ENCODE data around the gene LCLAT1. TPM values are rescaled to one million over a fixed set of nuclear protein-coding genes. Genes with fewer than 3 reads are reported as not detected.

Gene LCLAT1
- total RNA-seq, 2 experiments from 2014 or later, result 9.2 to 19.6 TPM

GRCh38 chr2:30663321-30663720 is 216.3 kb downstream of the LCLAT1 start:
- DNase-seq (ENCODE audit: low spot score), result no peak
- Histone ChIP-seq H4K20me1 (ENCODE audit: insufficient read depth, low read length) (no peaks in the 10 kb centered on the region), H3K79me2 (ENCODE audit: insufficient read depth, low read depth, low read length) (no peaks in the 10 kb centered on the region), H3K36me3 (ENCODE audit: insufficient read depth, low read length) (peaks cover 7% of the 10 kb centered on the region), H3K4me2 (ENCODE audit: low read length) (no peak overlapping the region), H3K9me3 (ENCODE audit: low read length) (peaks cover 27% of the 10 kb centered on the region; the same call in 1 of the 2 replicates), H3K4me3 (ENCODE audit: low read depth, low read length, poor library complexity, severe bottlenecking) (no peak overlapping the region), H2AFZ (ENCODE audit: low read length) (no peak overlapping the region), H3K27ac (ENCODE audit: low read depth, low read length, poor library complexity, severe bottlenecking) (no peak overlapping the region), H3K4me1 (ENCODE audit: insufficient read depth, low read length, poor library complexity, severe bottlenecking) (peaks cover 13% of the 10 kb centered on the region), H3K9me2 (ENCODE audit: insufficient read depth, low read length) (no peaks in the 10 kb centered on the region)
- intact Hi-C loops (cut with micrococcal nuclease; ENCODE audit: unreplicated experiment), result no loop called here
- no TSS peak for BruUV-seq (replicated peaks)
- ChIA-PET CTCF (ENCODE audit: unreplicated experiment) (no interaction called here), POLR2A (no interaction called here)
- TF ChIP-seq CTCF (conservative IDR thresholded peaks at IDR 0.05; ENCODE audit: low read length), result no peak
- no peak for TF ChIP-seq EZH2phosphoT487 (IDR thresholded peaks at IDR 0.05; ENCODE audit: borderline replicate concordance, low read depth, low read length)

GRCh38 chr2:30663806-30664205 is 216.8 kb downstream of the LCLAT1 start:
- intact Hi-C loops (cut with micrococcal nuclease; ENCODE audit: unreplicated experiment), result no loop called here
- Histone ChIP-seq H2AFZ (ENCODE audit: low read length) (no peak overlapping the region), H4K20me1 (ENCODE audit: insufficient read depth, low read length) (no peaks in the 10 kb centered on the region), H3K4me2 (ENCODE audit: low read length) (no peak overlapping the region), H3K4me1 (ENCODE audit: insufficient read depth, low read length, poor library complexity, severe bottlenecking) (peaks cover 13% of the 10 kb centered on the region), H3K79me2 (ENCODE audit: insufficient read depth, low read depth, low read length) (no peaks in the 10 kb centered on the region), H3K4me3 (ENCODE audit: low read depth, low read length, poor library complexity, severe bottlenecking) (no peak overlapping the region), H3K27ac (ENCODE audit: low read depth, low read length, poor library complexity, severe bottlenecking) (no peak overlapping the region), H3K9me2 (ENCODE audit: insufficient read depth, low read length) (no peaks in the 10 kb centered on the region), H3K36me3 (ENCODE audit: insufficient read depth, low read length) (peaks cover 7% of the 10 kb centered on the region), H3K9me3 (ENCODE audit: low read length) (peaks cover 32% of the 10 kb centered on the region; the same call in 1 of the 2 replicates)
- BruUV-seq (replicated peaks), result no TSS peak
- no peak for DNase-seq (ENCODE audit: low spot score)
- POLR2A ChIA-PET, result no interaction called here
- TF ChIP-seq EZH2phosphoT487 (IDR thresholded peaks at IDR 0.05; ENCODE audit: borderline replicate concordance, low read depth, low read length), result no peak
- TF ChIP-seq CTCF (conservative IDR thresholded peaks at IDR 0.05; ENCODE audit: low read length), result no peak
- CTCF ChIA-PET (ENCODE audit: unreplicated experiment), result no interaction called here

- BruUV-seq (replicated peaks), result no TSS peak
- no peak overlapping the region for H2AFZ ChIP-seq (ENCODE audit: low read length)
- POLR2A ChIA-PET, result interaction anchor here (1.5 kb wide), 1 partner anchor 9 kb away, joined by 5 read pairs; no protein-coding TSS in a partner anchor
- intact Hi-C loops (cut with micrococcal nuclease; ENCODE audit: unreplicated experiment), result no loop called here
- H3K9me2 ChIP-seq (ENCODE audit: insufficient read depth, low read length), result no peaks in the 10 kb centered on the region
- no peak for DNase-seq (ENCODE audit: low spot score)
- no peaks in the 10 kb centered on the region for H3K79me2 ChIP-seq (ENCODE audit: insufficient read depth, low read depth, low read length)
- no peaks in the 10 kb centered on the region for H4K20me1 ChIP-seq (ENCODE audit: insufficient read depth, low read length)
- peaks cover 13% of the 10 kb centered on the region for H3K4me1 ChIP-seq (ENCODE audit: insufficient read depth, low read length, poor library complexity, severe bottlenecking)
- H3K4me2 ChIP-seq (ENCODE audit: low read length), result no peak overlapping the region
- no peak overlapping the region for H3K27ac ChIP-seq (ENCODE audit: low read depth, low read length, poor library complexity, severe bottlenecking)
- peaks cover 42% of the 10 kb centered on the region for H3K9me3 ChIP-seq (ENCODE audit: low read length)
- no peak overlapping the region for H3K4me3 ChIP-seq (ENCODE audit: low read depth, low read length, poor library complexity, severe bottlenecking)
- CTCF ChIA-PET (ENCODE audit: unreplicated experiment), result no interaction called here
- peaks cover 7% of the 10 kb centered on the region for H3K36me3 ChIP-seq (ENCODE audit: insufficient read depth, low read length)
- TF ChIP-seq CTCF (conservative IDR thresholded peaks at IDR 0.05; ENCODE audit: low read length), result no peak
- no peak for TF ChIP-seq EZH2phosphoT487 (IDR thresholded peaks at IDR 0.05; ENCODE audit: borderline replicate concordance, low read depth, low read length)
Observed at GRCh38 chr2:30664761-30665358, 217.8 kb downstream of the LCLAT1 start.

Measured in OCI-LY7 (cell line).